AG10803 (cell line): Measurements from ENCODE around the gene NUBP2.

Experiments
- DNase-seq: peaks from one replicate; pipeline ENCODE4 v3.0.0; 2010; ENCODE audit warnings: low read depth
- H3K4me3 ChIP-seq: 2 replicates; pipeline ENCODE4 v1.5.1; 2011; ENCODE audit warnings: mild to moderate bottlenecking, low read length, control low read depth
- CTCF ChIP-seq: conservative IDR thresholded peaks from 2 replicates; pipeline ENCODE4 v1.5.1; 2011; ENCODE audit warnings: mild to moderate bottlenecking, low read length, control low read depth, inconsistent platforms

NUBP2 gene

GRCh38 chr16:1764971-1765370 is 17.8 kb upstream of the NUBP2 start:
- H3K4me3 ChIP-seq: no peak overlapping the region
- DNase-seq: no peak
- no peak for TF ChIP-seq CTCF

GRCh38 chr16:1765826-1766225 is 16.9 kb upstream of the NUBP2 start:
- no peak for DNase-seq
- no peak overlapping the region for H3K4me3 ChIP-seq
- no peak for TF ChIP-seq CTCF

GRCh38 chr16:1766231-1766630 is 16.5 kb upstream of the NUBP2 start:
- H3K4me3 ChIP-seq: no peak overlapping the region

GRCh38 chr16:1766701-1767100 is 16.1 kb upstream of the NUBP2 start:
- TF ChIP-seq CTCF: no peak
- DNase-seq: no peak
- no peak overlapping the region for H3K4me3 ChIP-seq

More at GRCh38 chr16:1766231-1766630, 16.5 kb upstream of the NUBP2 start:
- no peak for TF ChIP-seq CTCF
- DNase-seq: no peak

GRCh38 chr16:1767116-1767994 is 15.4 kb upstream of the NUBP2 start:
- H3K4me3 ChIP-seq: no peak overlapping the region
- TF ChIP-seq CTCF: no peak
- no peak for DNase-seq

- no peak for TF ChIP-seq CTCF
- DNase-seq: no peak
- no peak overlapping the region for H3K4me3 ChIP-seq
These were observed 14.5 kb upstream of the NUBP2 start for GRCh38 chr16:1768061-1768766.
